Rectal smooth muscle tissue (tissue), 1 donor: ENCODE data around the gene TMEM169.
"Not testable (repeated sequence)": the region's sequence is repeated elsewhere in the genome, so short reads cannot be mapped to it uniquely, and the experiment has no call there.

Source experiments
- H3K27ac ChIP-seq: one replicate; pipeline ENCODE4 v1.7.0; 2013; ENCODE audit warnings: low read depth, low read length, inconsistent platforms
- H3K27me3 ChIP-seq: one replicate; pipeline ENCODE4 v1.7.0; 2013; ENCODE audit warnings: low read length; ENCODE audit not compliant: control insufficient read depth, insufficient read depth
- H3K36me3 ChIP-seq: one replicate; pipeline ENCODE4 v1.7.0; 2013; ENCODE audit warnings: low read length; ENCODE audit not compliant: control insufficient read depth, insufficient read depth
- H3K4me1 ChIP-seq: one replicate; pipeline ENCODE4 v1.7.0; 2013; ENCODE audit warnings: low read length; ENCODE audit not compliant: control insufficient read depth, insufficient read depth
- H3K4me3 ChIP-seq: one replicate; pipeline ENCODE4 v1.7.0; 2013; ENCODE audit warnings: low read length
- H3K9ac ChIP-seq: one replicate; pipeline ENCODE4 v1.7.0; 2013; ENCODE audit warnings: low read length

Gene TMEM169

GRCh38 chr2:216074380-216074779, 7.3 kb upstream of the TMEM169 start:
- no peak overlapping the region for H3K27ac ChIP-seq
- no peaks in the 10 kb centered on the region for H3K4me1 ChIP-seq
- H3K9ac ChIP-seq, result no peak overlapping the region
- no peak overlapping the region for H3K4me3 ChIP-seq
- no peaks in the 10 kb centered on the region for H3K36me3 ChIP-seq
- H3K27me3 ChIP-seq, result no peaks in the 10 kb centered on the region

GRCh38 chr2:216074794-216075193, 6.9 kb upstream of the TMEM169 start:
- Histone ChIP-seq H3K4me3 (no peak overlapping the region), H3K27me3 (no peaks in the 10 kb centered on the region), H3K4me1 (no peaks in the 10 kb centered on the region), H3K36me3 (no peaks in the 10 kb centered on the region), H3K27ac (no peak overlapping the region), H3K9ac (no peak overlapping the region)

- Histone ChIP-seq H3K4me3 (no peak overlapping the region), H3K4me1 (peaks cover under 1% of the 10 kb centered on the region), H3K27ac (no peak overlapping the region), H3K27me3 (no peaks in the 10 kb centered on the region), H3K9ac (no peak overlapping the region), H3K36me3 (no peaks in the 10 kb centered on the region)
Measured at GRCh38 chr2:216075510-216076485, 5.9 kb upstream of the TMEM169 start.

- Histone ChIP-seq H3K27ac (no peak overlapping the region), H3K4me3 (no peak overlapping the region), H3K4me1 (peaks cover 7% of the 10 kb centered on the region), H3K9ac (no peak overlapping the region), H3K36me3 (no peaks in the 10 kb centered on the region), H3K27me3 (no peaks in the 10 kb centered on the region)
Measured at GRCh38 chr2:216078776-216079175, 2.9 kb upstream of the TMEM169 start.

GRCh38 chr2:216080048-216080447, 1.7 kb upstream of the TMEM169 start:
- not testable (repeated sequence) for H3K27me3 ChIP-seq, H3K9ac ChIP-seq, H3K36me3 ChIP-seq, H3K27ac ChIP-seq, H3K4me3 ChIP-seq, H3K4me1 ChIP-seq

- Histone ChIP-seq H3K27ac (no peak overlapping the region), H3K4me1 (peaks cover 7% of the 10 kb centered on the region), H3K4me3 (peak overlapping the region; percentile 82), H3K9ac (peak overlapping the region; percentile 25), H3K36me3 (no peaks in the 10 kb centered on the region), H3K27me3 (no peaks in the 10 kb centered on the region)
Measured at GRCh38 chr2:216081012-216081411, 707 bp upstream of the TMEM169 start.

GRCh38 chr2:216082117-216082711, 495 bp downstream of the TMEM169 start:
- no peak overlapping the region for H3K27ac ChIP-seq
- peak overlapping the region; percentile 30 for H3K9ac ChIP-seq
- H3K36me3 ChIP-seq, result no peaks in the 10 kb centered on the region
- H3K4me3 ChIP-seq, result peak overlapping the region; percentile 82
- no peaks in the 10 kb centered on the region for H3K27me3 ChIP-seq
- H3K4me1 ChIP-seq, result peaks cover 7% of the 10 kb centered on the region

- peaks cover 7% of the 10 kb centered on the region for H3K4me1 ChIP-seq
- no peak overlapping the region for H3K4me3 ChIP-seq
- H3K9ac ChIP-seq, result no peak overlapping the region
- H3K27ac ChIP-seq, result no peak overlapping the region
- H3K27me3 ChIP-seq, result no peaks in the 10 kb centered on the region
- no peaks in the 10 kb centered on the region for H3K36me3 ChIP-seq
Measured at GRCh38 chr2:216082805-216083204, 1.1 kb downstream of the TMEM169 start.

- H3K9ac ChIP-seq, result no peak overlapping the region
- H3K36me3 ChIP-seq, result no peaks in the 10 kb centered on the region
- no peak overlapping the region for H3K27ac ChIP-seq
- no peak overlapping the region for H3K4me3 ChIP-seq
- peaks cover 7% of the 10 kb centered on the region for H3K4me1 ChIP-seq
- no peaks in the 10 kb centered on the region for H3K27me3 ChIP-seq
Measured at GRCh38 chr2:216083464-216084281, 2.0 kb downstream of the TMEM169 start.

- no peak overlapping the region for H3K27ac ChIP-seq
- no peaks in the 10 kb centered on the region for H3K36me3 ChIP-seq
- H3K4me3 ChIP-seq, result no peak overlapping the region
- no peak overlapping the region for H3K9ac ChIP-seq
- peaks cover 7% of the 10 kb centered on the region for H3K4me1 ChIP-seq
- H3K27me3 ChIP-seq, result no peaks in the 10 kb centered on the region
Measured at GRCh38 chr2:216084547-216084946, 2.8 kb downstream of the TMEM169 start.

GRCh38 chr2:216086207-216086893, 4.6 kb downstream of the TMEM169 start:
- Histone ChIP-seq H3K9ac (no peak overlapping the region), H3K36me3 (no peaks in the 10 kb centered on the region), H3K27me3 (no peaks in the 10 kb centered on the region), H3K4me3 (no peak overlapping the region), H3K4me1 (peaks cover 5% of the 10 kb centered on the region), H3K27ac (no peak overlapping the region)

GRCh38 chr2:216090369-216090786, 8.7 kb downstream of the TMEM169 start:
- no peaks in the 10 kb centered on the region for H3K4me1 ChIP-seq
- no peak overlapping the region for H3K27ac ChIP-seq
- no peaks in the 10 kb centered on the region for H3K36me3 ChIP-seq
- no peak overlapping the region for H3K4me3 ChIP-seq
- H3K9ac ChIP-seq, result no peak overlapping the region
- H3K27me3 ChIP-seq, result no peaks in the 10 kb centered on the region
